ENCODE measurements around the gene SURF6. TPM values are rescaled to one million over a fixed set of nuclear protein-coding genes. Genes with fewer than 3 reads are reported as not detected.
"Not testable (repeated sequence)": the region's sequence is repeated elsewhere in the genome, so short reads cannot be mapped to it uniquely, and the experiment has no call there.

Gene SURF6
- total RNA-seq, 2 experiments from 2014 or later = 19.2 to 27.8 TPM

DNA sequence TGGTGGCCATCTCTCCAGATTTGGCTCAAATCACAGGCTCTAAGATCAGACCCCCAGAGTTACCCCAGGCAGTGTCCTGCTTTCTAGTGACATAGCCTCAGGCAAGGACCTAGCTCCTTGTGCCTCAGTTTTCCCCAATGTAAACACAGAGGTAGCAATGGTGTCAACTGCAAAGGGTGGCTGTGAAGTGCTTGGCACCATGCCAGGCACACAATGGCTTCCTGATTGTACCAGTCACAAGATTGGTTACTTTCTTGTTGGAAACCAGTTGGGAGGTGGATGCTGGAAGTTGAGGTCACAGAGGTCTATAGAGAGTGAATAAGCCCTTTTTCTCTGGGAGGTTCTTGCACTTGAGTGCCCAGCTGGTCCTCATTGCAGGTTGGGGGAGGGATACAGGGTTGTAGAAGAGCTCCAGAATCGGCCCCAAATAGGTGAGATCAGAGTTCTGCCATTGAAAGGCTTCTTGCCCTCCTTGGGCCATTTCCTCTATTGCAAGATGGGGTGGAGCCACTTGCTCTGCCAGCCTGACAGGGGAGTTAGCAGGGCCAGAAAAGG lies 42.5 kb upstream of the SURF6 start:
- POLR2A ChIA-PET = interaction anchor here (1.3 kb wide), 1 partner anchor 13 kb away, joined by 3 read pairs; no protein-coding TSS in a partner anchor
- no peak overlapping the region for H3K27ac ChIP-seq (ENCODE audit: low read depth, low read length, poor library complexity, severe bottlenecking)
- intact Hi-C loops (cut with micrococcal nuclease; ENCODE audit: unreplicated experiment) = no loop called here

DNA sequence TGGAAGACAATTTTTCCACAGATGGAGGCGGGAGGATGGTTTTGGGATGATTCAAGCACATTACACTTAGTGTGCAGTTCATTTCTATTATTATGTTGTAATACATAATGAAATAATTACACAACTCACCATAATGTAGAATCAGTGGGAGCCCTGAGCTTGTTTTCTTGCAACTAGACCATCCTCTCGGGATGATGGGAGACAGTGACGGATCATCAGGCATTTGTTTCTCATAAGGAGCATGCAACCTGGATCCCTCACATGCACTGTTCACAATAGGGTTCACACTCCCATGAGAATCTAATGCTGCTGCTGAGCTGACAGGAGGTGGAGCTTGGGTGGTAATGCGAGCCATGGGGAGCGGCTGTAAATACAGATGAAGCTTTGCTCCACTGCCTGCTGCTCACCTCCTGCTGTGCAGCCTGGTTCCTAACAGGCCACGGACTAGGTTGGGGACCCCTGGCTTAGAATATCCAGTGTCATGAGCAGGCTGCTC lies 41.8 kb upstream of the SURF6 start:
- H3K4me2 ChIP-seq (ENCODE audit: low read length) = no peak overlapping the region
- H3K9me3 ChIP-seq (ENCODE audit: low read length) = 0 out of 2 replicates have a peak, but pooled peaks cover 2% of the 10 kb centered on the region
- no peak for TF ChIP-seq EZH2phosphoT487 (IDR thresholded peaks at IDR 0.05; ENCODE audit: borderline replicate concordance, low read depth, low read length)
- TF ChIP-seq, protein P1, sequence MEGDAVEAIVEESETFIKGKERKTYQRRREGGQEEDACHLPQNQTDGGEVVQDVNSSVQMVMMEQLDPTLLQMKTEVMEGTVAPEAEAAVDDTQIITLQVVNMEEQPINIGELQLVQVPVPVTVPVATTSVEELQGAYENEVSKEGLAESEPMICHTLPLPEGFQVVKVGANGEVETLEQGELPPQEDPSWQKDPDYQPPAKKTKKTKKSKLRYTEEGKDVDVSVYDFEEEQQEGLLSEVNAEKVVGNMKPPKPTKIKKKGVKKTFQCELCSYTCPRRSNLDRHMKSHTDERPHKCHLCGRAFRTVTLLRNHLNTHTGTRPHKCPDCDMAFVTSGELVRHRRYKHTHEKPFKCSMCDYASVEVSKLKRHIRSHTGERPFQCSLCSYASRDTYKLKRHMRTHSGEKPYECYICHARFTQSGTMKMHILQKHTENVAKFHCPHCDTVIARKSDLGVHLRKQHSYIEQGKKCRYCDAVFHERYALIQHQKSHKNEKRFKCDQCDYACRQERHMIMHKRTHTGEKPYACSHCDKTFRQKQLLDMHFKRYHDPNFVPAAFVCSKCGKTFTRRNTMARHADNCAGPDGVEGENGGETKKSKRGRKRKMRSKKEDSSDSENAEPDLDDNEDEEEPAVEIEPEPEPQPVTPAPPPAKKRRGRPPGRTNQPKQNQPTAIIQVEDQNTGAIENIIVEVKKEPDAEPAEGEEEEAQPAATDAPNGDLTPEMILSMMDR (conservative IDR thresholded peaks at IDR 0.05; ENCODE audit: low read length) = no peak
- ChIA-PET POLR2A (interaction anchor here (1.0 to 1.3 kb wide), 2 partner anchors 13 to 101 kb away, joined by 3 read pairs; partner anchors contain the start of gene SLC2A6), CTCF (ENCODE audit: unreplicated experiment) (no interaction called here)
- peaks cover 10% of the 10 kb centered on the region for H3K4me1 ChIP-seq (ENCODE audit: insufficient read depth, low read length, poor library complexity, severe bottlenecking)
- H3K36me3 ChIP-seq (ENCODE audit: insufficient read depth, low read length) = peaks cover 9% of the 10 kb centered on the region
- H2AFZ ChIP-seq (ENCODE audit: low read length) = no peak overlapping the region
- no peak for DNase-seq (ENCODE audit: low spot score)
- intact Hi-C loops (cut with micrococcal nuclease; ENCODE audit: unreplicated experiment) = no loop called here
- no peak overlapping the region for H3K27ac ChIP-seq (ENCODE audit: low read depth, low read length, poor library complexity, severe bottlenecking)
- H3K79me2 ChIP-seq (ENCODE audit: insufficient read depth, low read depth, low read length) = peaks cover 31% of the 10 kb centered on the region
- no peak overlapping the region for H3K4me3 ChIP-seq (ENCODE audit: low read depth, low read length, poor library complexity, severe bottlenecking)
- no peaks in the 10 kb centered on the region for H3K9me2 ChIP-seq (ENCODE audit: insufficient read depth, low read length)
- H4K20me1 ChIP-seq (ENCODE audit: insufficient read depth, low read length) = peaks cover 7% of the 10 kb centered on the region
- no TSS peak for BruUV-seq (replicated peaks)

More for the DNA sequence above, 42.5 kb upstream of the SURF6 start:
- Histone ChIP-seq H3K4me2 (ENCODE audit: low read length) (no peak overlapping the region), H4K20me1 (ENCODE audit: insufficient read depth, low read length) (peaks cover 7% of the 10 kb centered on the region), H3K36me3 (ENCODE audit: insufficient read depth, low read length) (peaks cover 4% of the 10 kb centered on the region; the same call in 1 of the 2 replicates), H3K79me2 (ENCODE audit: insufficient read depth, low read depth, low read length) (peaks cover 23% of the 10 kb centered on the region), H3K4me1 (ENCODE audit: insufficient read depth, low read length, poor library complexity, severe bottlenecking) (peaks cover 10% of the 10 kb centered on the region), H3K4me3 (ENCODE audit: low read depth, low read length, poor library complexity, severe bottlenecking) (no peak overlapping the region), H2AFZ (ENCODE audit: low read length) (no peak overlapping the region), H3K9me3 (ENCODE audit: low read length) (0 out of 2 replicates have a peak, but pooled peaks cover 7% of the 10 kb centered on the region), H3K9me2 (ENCODE audit: insufficient read depth, low read length) (no peaks in the 10 kb centered on the region)
- TF ChIP-seq, protein P1 (conservative IDR thresholded peaks at IDR 0.05; ENCODE audit: low read length) = no peak
- TF ChIP-seq EZH2phosphoT487 (IDR thresholded peaks at IDR 0.05; ENCODE audit: borderline replicate concordance, low read depth, low read length) = no peak
- CTCF ChIA-PET (ENCODE audit: unreplicated experiment) = no interaction called here
- no TSS peak for BruUV-seq (replicated peaks)
- no peak for DNase-seq (ENCODE audit: low spot score)

DNA sequence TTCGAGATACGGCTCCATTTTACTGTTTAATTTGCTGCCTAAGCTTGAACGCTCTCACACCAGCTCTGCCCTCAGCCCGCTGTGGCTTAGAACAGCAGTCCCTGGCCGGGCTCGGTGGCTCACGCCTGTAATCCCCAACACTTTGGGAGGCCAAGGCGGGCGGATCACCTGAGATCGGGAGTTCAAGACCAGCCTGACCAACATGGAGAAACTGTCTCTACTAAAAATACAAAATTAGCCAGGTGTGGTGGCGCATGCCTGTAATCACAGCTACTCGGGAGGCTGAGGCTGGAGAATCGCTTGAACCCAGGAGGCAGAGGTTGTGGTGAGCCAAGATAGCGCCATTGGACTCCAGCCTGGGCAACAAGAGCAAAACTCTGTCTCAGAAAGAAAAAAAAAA lies 41.3 kb upstream of the SURF6 start:
- H4K20me1 ChIP-seq (ENCODE audit: insufficient read depth, low read length); CTCF ChIA-PET (ENCODE audit: unreplicated experiment); H3K9me2 ChIP-seq (ENCODE audit: insufficient read depth, low read length); DNase-seq (ENCODE audit: low spot score); H2AFZ ChIP-seq (ENCODE audit: low read length); BruUV-seq (replicated peaks); H3K27ac ChIP-seq (ENCODE audit: low read depth, low read length, poor library complexity, severe bottlenecking); H3K4me2 ChIP-seq (ENCODE audit: low read length); intact Hi-C loops (cut with micrococcal nuclease; ENCODE audit: unreplicated experiment); H3K4me3 ChIP-seq (ENCODE audit: low read depth, low read length, poor library complexity, severe bottlenecking); H3K9me3 ChIP-seq (ENCODE audit: low read length): not testable (repeated sequence)
- POLR2A ChIA-PET = interaction anchor here (1.0 kb wide), 1 partner anchor 101 kb away, joined by 3 read pairs; the partner anchor contains the start of gene SLC2A6
- Histone ChIP-seq H3K4me1 (ENCODE audit: insufficient read depth, low read length, poor library complexity, severe bottlenecking) (peaks cover 14% of the 10 kb centered on the region), H3K79me2 (ENCODE audit: insufficient read depth, low read depth, low read length) (peaks cover 35% of the 10 kb centered on the region), H3K36me3 (ENCODE audit: insufficient read depth, low read length) (peaks cover 14% of the 10 kb centered on the region)

All from OCI-LY7 (cell line).